Effector CD8-positive, alpha-beta T cell (primary cell): ENCODE measurements around the gene OR4N2.
"Not testable (repeated sequence)": the region's sequence is repeated elsewhere in the genome, so short reads cannot be mapped to it uniquely, and the experiment has no call there.

Experiments
- DNase-seq: peaks from one replicate; lab custom pipeline; 2025; lab: John Stamatoyannopoulos, UW

OR4N2 gene

DNA sequence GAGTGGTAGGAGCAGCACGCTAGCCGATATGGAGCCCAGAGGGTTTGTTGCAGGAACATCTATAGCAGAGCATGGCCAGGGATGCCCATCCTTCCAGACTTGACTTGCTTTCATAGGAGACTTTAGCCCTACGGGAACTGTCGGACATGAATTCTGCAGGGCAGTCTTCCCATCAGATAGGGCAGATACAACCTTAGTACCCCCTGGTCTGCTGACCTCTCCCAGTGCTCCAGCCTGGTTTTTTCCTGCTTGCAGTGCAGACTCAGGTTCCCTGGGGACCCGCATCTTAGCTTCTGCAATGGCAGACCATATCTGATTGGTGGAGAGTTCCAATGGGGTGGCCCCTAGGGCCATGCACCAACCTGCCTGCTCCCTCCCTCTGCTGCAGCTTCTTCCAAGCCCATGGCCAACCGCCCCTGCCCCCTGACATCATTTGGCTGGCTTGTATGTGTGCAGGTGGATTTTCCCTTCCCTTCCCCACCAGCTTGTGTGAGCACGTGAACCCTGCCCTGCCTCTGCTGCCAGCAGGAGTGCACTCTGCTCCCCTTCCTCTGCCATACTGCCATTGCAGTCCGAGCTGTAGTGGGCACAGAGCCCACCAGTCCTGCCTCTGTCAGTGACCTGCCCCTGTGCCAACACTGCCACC, 30.8 kb downstream of the OR4N2 start:
- not testable (repeated sequence) for DNase-seq

DNA sequence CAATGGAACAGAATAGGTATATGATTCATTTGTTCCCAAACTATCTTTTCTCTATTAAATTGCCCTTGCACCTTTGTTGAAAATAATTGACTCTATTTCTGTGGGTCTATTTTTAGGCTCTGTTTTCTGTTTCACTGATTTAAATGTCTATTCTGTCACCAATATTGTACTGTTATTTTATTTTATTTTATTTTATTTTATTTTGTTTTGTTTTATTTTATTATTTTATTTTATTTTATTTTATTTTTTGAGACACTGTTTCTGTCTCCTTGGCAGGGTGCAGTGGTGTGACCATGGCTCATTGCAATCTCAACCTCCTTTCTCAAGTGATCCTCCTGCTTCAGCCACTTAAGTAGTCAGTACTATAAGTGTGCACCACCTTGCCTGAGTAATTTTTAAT, 34.9 kb downstream of the OR4N2 start:
- no peak for DNase-seq

DNA sequence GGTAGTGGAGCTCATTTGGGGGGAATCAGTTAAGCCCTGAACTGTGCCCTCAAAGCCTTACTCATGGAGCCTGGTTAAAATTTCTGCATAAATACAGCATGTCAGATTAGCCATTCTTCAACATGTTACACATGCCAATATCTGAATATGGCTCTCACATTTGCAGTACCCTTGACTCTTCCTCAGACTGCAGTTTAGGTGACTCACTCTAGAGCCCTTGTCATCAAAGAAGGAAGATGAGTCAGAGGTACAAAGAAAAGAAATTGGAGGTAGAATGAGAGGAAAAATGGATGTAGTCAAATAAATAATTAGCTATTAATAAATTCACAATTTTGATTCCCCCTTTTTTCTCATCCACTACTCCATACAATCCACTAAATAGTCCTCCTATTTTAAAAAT, 47.8 kb downstream of the OR4N2 start:
- DNase-seq = no peak

DNA sequence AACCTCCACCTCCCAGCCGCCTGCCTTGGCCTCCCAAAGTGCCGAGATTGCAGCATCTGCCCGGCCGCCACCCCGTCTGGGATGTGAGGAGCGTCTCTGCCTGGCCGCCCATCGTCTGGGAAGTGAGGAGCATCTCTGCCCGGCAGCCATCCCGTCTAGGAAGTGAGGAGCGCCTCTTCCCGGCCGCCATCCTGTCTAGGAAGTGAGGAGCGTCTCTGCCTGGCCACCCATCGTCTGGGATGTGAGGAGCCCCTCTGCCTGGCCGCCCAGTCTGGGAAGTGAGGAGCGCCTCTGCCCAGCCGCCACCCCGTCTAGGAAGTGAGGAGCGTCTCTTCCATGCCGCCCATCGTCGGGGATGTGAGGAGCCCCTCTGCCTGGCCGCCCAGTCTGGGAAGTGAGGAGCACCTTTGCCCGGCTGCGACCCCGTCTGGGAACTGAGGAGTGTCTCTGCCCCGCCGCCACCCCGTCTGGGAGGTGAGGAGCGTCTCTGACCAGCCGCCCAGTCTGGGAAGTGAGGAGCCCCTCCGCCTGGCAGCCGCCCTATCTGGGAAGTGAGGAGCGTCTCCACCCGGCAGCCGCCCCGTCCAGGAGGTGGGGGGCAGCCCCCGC, 62.6 kb downstream of the OR4N2 start:
- DNase-seq = not testable (repeated sequence)

DNA sequence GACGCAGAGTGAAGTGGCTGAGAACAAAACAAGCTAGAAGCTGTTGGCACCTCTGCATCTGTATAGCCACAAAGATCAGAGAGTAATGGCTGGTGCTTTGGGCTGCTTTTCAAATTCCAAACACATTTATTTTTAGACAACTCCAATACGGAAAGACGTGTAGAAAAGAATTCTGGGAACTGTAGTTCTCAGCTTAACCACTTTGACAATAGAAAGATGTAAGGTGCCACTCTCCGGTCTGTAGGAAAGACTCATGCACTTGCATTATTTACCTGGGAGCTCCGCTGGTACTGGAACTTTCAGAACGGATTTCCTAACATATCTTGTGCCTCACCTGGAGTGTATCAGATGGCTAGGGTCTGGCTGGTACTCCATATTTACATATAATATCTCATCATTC, 69.6 kb downstream of the OR4N2 start:
- DNase-seq = no peak

DNA sequence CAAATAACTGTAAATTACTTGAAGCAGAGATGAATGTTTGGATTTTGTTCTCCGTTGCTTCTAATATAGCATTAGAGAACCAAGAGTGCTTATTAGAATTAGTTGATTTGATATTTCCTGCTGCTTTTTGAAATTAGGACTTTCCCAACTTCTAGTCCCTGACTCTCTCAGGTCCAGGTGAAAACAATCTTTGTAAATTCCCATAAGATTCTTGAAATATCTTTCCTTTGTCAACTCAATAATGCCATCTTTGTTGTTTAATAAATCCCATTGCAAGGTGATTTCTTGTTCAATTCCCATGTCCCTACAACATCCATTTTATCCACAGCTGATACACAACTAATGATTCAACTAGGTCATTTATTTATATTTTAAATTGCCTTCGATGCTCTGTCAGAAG, 71.3 kb downstream of the OR4N2 start, which contains the start of gene OR4K2:
Gene OR4K2, plus strand, starts transcription at position 301 of the 400 bp plus-strand sequence. CDS start 1,126 bp downstream, outside the sequence.
- no peak for DNase-seq

DNA sequence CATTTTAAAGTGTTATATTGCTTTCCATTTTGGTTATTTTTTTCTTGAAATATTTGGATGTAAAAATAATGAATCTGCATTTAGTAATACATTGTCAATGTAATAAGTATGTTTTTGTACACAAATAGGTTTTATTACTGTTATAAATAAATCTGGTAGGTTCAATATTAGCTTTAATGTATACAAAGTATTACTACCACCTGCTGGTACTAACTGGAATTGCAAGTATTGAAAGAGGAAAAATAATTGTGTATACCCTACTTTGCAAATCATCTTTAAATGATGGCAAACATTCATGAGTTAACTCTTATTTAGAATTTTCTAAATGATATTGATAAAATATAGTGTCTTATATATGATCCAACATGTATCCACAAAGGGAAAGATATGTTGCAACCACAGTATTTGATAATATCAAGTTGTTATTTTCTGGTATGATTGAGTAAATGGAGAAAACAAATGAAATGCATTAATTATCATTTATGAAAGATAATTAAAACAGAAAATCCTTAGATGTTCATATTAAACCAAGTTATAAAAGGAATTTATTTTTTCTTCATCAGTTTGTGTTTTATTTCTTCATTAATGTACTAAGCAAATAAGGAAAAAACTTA, 74.6 kb downstream of the OR4N2 start:
- DNase-seq = no peak
